ENCODE measurements around the gene LRRC49. TPM values are rescaled to one million over a fixed set of nuclear protein-coding genes. Genes with fewer than 3 reads are reported as not detected.

The LRRC49 gene
- total and polyA plus RNA-seq, 12 donors = 9.7 to 149 (median 67.3) TPM

GRCh38 chr15:70859322-70859908 is 33.2 kb upstream of the LRRC49 start:
- no peak for DNase-seq
- intact Hi-C loops (cut with DNase I) = no loop called here
- Histone ChIP-seq H3K36me3 (no peaks in the 10 kb centered on the region), H3K27me3 (peaks cover 0 to 14% (median 0%) of the 10 kb centered on the region in 7 donors), H3K4me3 (no peak overlapping the region), H3K9me3 (no peaks in the 10 kb centered on the region), H3K4me1 (peaks cover 0 to 37% (median 17%) of the 10 kb centered on the region in 9 donors), H3K27ac (peak overlapping the region in 3 of 10 donors; percentile 1 to 46 (median 20))
- TF ChIP-seq, protein P1, sequence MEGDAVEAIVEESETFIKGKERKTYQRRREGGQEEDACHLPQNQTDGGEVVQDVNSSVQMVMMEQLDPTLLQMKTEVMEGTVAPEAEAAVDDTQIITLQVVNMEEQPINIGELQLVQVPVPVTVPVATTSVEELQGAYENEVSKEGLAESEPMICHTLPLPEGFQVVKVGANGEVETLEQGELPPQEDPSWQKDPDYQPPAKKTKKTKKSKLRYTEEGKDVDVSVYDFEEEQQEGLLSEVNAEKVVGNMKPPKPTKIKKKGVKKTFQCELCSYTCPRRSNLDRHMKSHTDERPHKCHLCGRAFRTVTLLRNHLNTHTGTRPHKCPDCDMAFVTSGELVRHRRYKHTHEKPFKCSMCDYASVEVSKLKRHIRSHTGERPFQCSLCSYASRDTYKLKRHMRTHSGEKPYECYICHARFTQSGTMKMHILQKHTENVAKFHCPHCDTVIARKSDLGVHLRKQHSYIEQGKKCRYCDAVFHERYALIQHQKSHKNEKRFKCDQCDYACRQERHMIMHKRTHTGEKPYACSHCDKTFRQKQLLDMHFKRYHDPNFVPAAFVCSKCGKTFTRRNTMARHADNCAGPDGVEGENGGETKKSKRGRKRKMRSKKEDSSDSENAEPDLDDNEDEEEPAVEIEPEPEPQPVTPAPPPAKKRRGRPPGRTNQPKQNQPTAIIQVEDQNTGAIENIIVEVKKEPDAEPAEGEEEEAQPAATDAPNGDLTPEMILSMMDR (IDR thresholded peaks at IDR 0.05) = no peak
- no peak for ATAC-seq
- 84 to 89% methylated on average over 14 of the region's 14 CpGs for WGBS, 2 donors

DNA sequence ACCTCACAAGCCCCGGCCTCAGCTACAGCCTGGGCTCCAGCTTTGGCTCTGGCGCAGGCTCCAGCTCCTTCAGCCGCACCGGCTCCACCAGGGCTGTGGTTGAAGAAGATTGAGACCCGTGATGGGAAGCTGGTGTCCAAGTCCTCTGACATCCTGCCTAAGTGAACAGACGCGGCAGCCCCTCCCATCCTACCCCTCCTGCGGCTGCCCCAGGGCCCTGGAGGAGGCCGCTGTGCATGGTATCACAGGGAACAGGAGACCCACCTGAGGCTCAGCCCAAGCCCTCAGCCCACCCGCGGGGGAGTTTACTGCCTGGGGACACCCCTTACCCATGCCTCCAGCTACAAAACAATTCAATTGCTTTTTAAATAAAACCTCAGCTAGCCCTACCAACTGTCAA is 32.6 kb upstream of the LRRC49 start:
- Histone ChIP-seq H3K9me3 (no peaks in the 10 kb centered on the region), H3K36me3 (no peaks in the 10 kb centered on the region), H3K27ac (no peak overlapping the region), H3K27me3 (peaks cover 0 to 8% (median 0%) of the 10 kb centered on the region in 7 donors), H3K4me1 (peaks cover 0 to 31% (median 14%) of the 10 kb centered on the region in 9 donors), H3K4me3 (no peak overlapping the region)
- DNase-seq (no peak), ATAC-seq (no peak)
- WGBS, 2 donors = 90 to 95% methylated on average over 11 of the region's 11 CpGs
- intact Hi-C loops (cut with DNase I) = loop anchor here in 1 of 10 donors (5.0 kb wide), 1 partner anchor 33 kb away; no protein-coding TSS in a partner anchor
- TF ChIP-seq, protein P1 (IDR thresholded peaks at IDR 0.05) = no peak

DNA sequence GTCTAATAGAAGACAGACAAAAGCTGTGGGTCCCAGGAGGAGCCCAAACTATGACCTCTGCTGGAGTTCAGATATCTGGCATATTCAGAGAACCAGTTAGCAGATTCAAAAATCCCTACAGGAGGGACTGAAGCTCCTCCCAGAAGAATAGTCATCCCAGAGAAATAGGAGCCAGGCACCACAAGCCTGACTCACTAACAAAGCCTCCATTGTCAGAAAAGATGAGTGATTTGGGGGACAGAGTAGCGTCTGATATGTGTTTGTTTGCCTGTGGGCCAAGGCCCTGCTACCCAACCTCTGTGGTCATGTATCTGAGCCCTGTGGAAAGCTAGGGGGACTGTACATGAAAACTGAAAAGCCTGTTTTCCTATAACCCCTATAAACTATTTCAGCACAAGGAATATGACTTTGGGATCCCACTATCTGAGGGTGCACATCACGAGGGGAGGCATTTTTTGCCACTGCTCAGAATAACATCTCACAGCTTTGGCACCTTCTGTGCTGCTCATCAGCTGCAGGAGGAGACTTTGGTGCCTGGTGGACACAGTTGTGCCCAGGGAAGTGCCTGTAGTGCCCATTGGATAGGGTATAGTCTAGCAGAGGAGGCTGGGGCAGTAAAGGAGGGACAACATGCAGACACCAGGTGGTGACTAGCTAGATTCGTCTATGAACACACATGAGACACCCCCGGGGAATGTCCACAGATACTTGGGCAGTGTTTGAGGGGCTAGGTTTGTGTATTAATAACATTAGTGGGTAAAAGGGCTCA is 29.0 kb upstream of the LRRC49 start:
- intact Hi-C loops (cut with DNase I) = loop anchor here in 1 of 10 donors (5.0 kb wide), 1 partner anchor 36 kb away; no protein-coding TSS in a partner anchor
- ATAC-seq (peak in 7 of 8 donors; percentile 29 to 79 (median 57)), DNase-seq (no peak)
- Histone ChIP-seq H3K4me3 (no peak overlapping the region), H3K9me3 (no peaks in the 10 kb centered on the region), H3K27me3 (no peaks in the 10 kb centered on the region), H3K36me3 (no peaks in the 10 kb centered on the region), H3K27ac (peak overlapping the region in 9 of 10 donors; percentile 31 to 76 (median 55)), H3K4me1 (peaks cover 0 to 30% (median 15%) of the 10 kb centered on the region in 9 donors)
- TF ChIP-seq, protein P1 (IDR thresholded peaks at IDR 0.05) = no peak
- WGBS, 2 donors = 66 to 85% methylated on average over 4 of the region's 4 CpGs

GRCh38 chr15:70866982-70867641 is 25.5 kb upstream of the LRRC49 start:
- Histone ChIP-seq H3K27ac (peak overlapping the region in 8 of 10 donors; percentile 24 to 77 (median 48)), H3K4me3 (no peak overlapping the region), H3K9me3 (no peaks in the 10 kb centered on the region), H3K36me3 (no peaks in the 10 kb centered on the region), H3K27me3 (no peaks in the 10 kb centered on the region), H3K4me1 (peaks cover 0 to 51% (median 35%) of the 10 kb centered on the region in 9 donors)
- TF ChIP-seq, protein P1 (IDR thresholded peaks at IDR 0.05) = no peak
- intact Hi-C loops (cut with DNase I) = loop anchor here in 1 of 10 donors (2.0 to 5.0 kb wide), 2 partner anchors 35 to 78 kb away; no protein-coding TSS in a partner anchor
- 82 to 84% methylated on average over 5 of the region's 5 CpGs for WGBS, 2 donors
- ATAC-seq (peak in 1 of 8 donors; percentile 18), DNase-seq (no peak)
